Panc1 (cell line): Measurements from ENCODE around the gene ZNF674.

Source experiments
- POLR2AphosphoS5 ChIP-seq: IDR thresholded peaks from 2 replicates; pipeline ENCODE4 v1.6.1; 2012; ENCODE audit warnings: mild to moderate bottlenecking, low read depth, low read length, moderate library complexity
- SIN3A ChIP-seq: IDR thresholded peaks from 2 replicates; pipeline ENCODE4 v1.6.1; 2012; ENCODE audit warnings: low read depth, mild to moderate bottlenecking, low read length, moderate library complexity, borderline replicate concordance; ENCODE audit not compliant: insufficient read depth
- TCF7L2 ChIP-seq: IDR thresholded peaks from 2 replicates; pipeline ENCODE4 v1.6.1; 2011; ENCODE audit warnings: mild to moderate bottlenecking, low read depth, low read length, inconsistent platforms
- TF ChIP-seq, protein P1 (sequence below): fragments of 450-650 bp; IDR thresholded peaks from 2 replicates; pipeline ENCODE4 v1.5.1; 2017; ENCODE audit warnings: mild to moderate bottlenecking
- TF ChIP-seq, protein P2 (sequence below), 2 experiments: IDR thresholded peaks; 2 replicates each; pipeline ENCODE4 v1.6.1; 2011 to 2012; ENCODE audit warnings: low read depth in 2 of 2, control low read depth in 1 of 2, low read length in 1 of 2, mild to moderate bottlenecking in 1 of 2, moderate library complexity in 1 of 2; ENCODE audit not compliant: insufficient read depth in 1 of 2

DNA sequence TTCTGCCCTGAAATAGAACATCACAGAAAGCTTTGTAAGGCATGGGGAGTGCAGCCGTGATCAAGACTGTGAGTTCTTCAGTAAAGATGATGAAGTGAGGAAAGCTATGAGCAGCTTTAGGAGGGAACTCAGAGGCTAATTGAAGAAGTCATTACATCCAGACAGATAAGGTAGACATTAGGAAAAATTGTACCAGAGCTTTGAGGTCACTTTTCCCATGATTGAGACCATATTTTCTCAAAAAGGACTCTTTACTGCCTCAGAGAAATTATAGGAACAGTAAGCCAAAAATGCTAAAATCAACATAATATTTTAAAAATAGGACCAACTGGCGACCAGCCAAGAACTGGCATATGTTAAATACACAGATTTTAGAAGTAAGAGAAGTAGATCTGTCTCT, 39.5 kb upstream of the ZNF674 start:
- TF ChIP-seq, protein P1, sequence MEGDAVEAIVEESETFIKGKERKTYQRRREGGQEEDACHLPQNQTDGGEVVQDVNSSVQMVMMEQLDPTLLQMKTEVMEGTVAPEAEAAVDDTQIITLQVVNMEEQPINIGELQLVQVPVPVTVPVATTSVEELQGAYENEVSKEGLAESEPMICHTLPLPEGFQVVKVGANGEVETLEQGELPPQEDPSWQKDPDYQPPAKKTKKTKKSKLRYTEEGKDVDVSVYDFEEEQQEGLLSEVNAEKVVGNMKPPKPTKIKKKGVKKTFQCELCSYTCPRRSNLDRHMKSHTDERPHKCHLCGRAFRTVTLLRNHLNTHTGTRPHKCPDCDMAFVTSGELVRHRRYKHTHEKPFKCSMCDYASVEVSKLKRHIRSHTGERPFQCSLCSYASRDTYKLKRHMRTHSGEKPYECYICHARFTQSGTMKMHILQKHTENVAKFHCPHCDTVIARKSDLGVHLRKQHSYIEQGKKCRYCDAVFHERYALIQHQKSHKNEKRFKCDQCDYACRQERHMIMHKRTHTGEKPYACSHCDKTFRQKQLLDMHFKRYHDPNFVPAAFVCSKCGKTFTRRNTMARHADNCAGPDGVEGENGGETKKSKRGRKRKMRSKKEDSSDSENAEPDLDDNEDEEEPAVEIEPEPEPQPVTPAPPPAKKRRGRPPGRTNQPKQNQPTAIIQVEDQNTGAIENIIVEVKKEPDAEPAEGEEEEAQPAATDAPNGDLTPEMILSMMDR = no peak
- TF ChIP-seq POLR2AphosphoS5 (no peak), SIN3A (no peak), TCF7L2 (no peak)
- TF ChIP-seq, protein P2, sequence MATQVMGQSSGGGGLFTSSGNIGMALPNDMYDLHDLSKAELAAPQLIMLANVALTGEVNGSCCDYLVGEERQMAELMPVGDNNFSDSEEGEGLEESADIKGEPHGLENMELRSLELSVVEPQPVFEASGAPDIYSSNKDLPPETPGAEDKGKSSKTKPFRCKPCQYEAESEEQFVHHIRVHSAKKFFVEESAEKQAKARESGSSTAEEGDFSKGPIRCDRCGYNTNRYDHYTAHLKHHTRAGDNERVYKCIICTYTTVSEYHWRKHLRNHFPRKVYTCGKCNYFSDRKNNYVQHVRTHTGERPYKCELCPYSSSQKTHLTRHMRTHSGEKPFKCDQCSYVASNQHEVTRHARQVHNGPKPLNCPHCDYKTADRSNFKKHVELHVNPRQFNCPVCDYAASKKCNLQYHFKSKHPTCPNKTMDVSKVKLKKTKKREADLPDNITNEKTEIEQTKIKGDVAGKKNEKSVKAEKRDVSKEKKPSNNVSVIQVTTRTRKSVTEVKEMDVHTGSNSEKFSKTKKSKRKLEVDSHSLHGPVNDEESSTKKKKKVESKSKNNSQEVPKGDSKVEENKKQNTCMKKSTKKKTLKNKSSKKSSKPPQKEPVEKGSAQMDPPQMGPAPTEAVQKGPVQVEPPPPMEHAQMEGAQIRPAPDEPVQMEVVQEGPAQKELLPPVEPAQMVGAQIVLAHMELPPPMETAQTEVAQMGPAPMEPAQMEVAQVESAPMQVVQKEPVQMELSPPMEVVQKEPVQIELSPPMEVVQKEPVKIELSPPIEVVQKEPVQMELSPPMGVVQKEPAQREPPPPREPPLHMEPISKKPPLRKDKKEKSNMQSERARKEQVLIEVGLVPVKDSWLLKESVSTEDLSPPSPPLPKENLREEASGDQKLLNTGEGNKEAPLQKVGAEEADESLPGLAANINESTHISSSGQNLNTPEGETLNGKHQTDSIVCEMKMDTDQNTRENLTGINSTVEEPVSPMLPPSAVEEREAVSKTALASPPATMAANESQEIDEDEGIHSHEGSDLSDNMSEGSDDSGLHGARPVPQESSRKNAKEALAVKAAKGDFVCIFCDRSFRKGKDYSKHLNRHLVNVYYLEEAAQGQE (IDR thresholded peaks at IDR 0.05; ENCODE audit: insufficient read depth in 1 of 2, low read depth in 2 of 2, low read length in 1 of 2) = no peak
